SK-N-SH (cell line): ENCODE results near the gene GARS1. TPM values are rescaled to one million over a fixed set of nuclear protein-coding genes. Genes with fewer than 3 reads are reported as not detected.

Source experiments
- CTCF ChIA-PET: fragments of 300-600, 350-600 bp; formaldehyde crosslinking; extraction: SDS; loops from one replicate; lab custom pipeline; 2021; lab: Yijun Ruan, JAX
- POLR2A ChIA-PET: fragments of 350-600 bp; sonication (Branson Sonifier 250); formaldehyde crosslinking; extraction: SDS; loops from one replicate; lab custom pipeline; 2020; ENCODE audit warnings: antibody characterized with exemption, inconsistent platforms; lab: Yijun Ruan, JAX
- DNase-seq: peaks from one replicate; pipeline ENCODE4 v3.0.0; 2012
- H2AFZ ChIP-seq: fragments of 200-600 bp; sonication (generic); 2 replicates; pipeline ENCODE4 v1.8.1; 2016; ENCODE audit warnings: antibody characterized with exemption, mild to moderate bottlenecking, low read depth
- H3F3A ChIP-seq: fragments of 200-600 bp; sonication (generic); replicated peaks from 2 replicates; pipeline ENCODE3; 2016; ENCODE audit warnings: antibody characterized with exemption, mild to moderate bottlenecking; ENCODE audit not compliant: insufficient read depth
- H3K27ac ChIP-seq, 2 experiments: fragments of 200-500 bp in 1 of 2; fragments of 200-600 bp in 1 of 2; sonication (Bioruptor generic) in 1 of 2; sonication (generic), shearing (Covaris generic) in 1 of 2; 2 replicates each; pipeline versions ENCODE4 v1.5.1 to v1.6.1; 2014 to 2016; ENCODE audit warnings: low read depth in 2 of 2, inconsistent platforms in 1 of 2, low read length in 1 of 2, mild to moderate bottlenecking in 1 of 2, mixed read lengths in 1 of 2
- H3K27me3 ChIP-seq: fragments of 200-600 bp; sonication (generic), shearing (Covaris generic); 2 replicates; pipeline ENCODE4 v1.6.1; 2016; ENCODE audit warnings: mixed run types; ENCODE audit not compliant: insufficient read depth
- H3K36me3 ChIP-seq, 2 experiments: fragments of 200-500 bp in 1 of 2; fragments of 200-600 bp in 1 of 2; sonication (Bioruptor generic) in 1 of 2; sonication (generic) in 1 of 2; replicated peaks in 1 of 2; 2 replicates each; pipeline versions ENCODE3 to v1.5.1; 2014 to 2016; ENCODE audit warnings: low read length in 1 of 2, mild to moderate bottlenecking in 1 of 2; ENCODE audit not compliant: insufficient read depth in 2 of 2, control insufficient read depth in 1 of 2
- H3K4me1 ChIP-seq, 2 experiments: fragments of 200-500 bp in 1 of 2; fragments of 200-600 bp in 1 of 2; sonication (Bioruptor generic) in 1 of 2; sonication (generic), shearing (Covaris generic) in 1 of 2; 2 replicates each; pipeline versions ENCODE4 v1.5.1 to v1.6.1; 2014 to 2016; ENCODE audit warnings: low read depth in 1 of 2, low read length in 1 of 2, mixed run types in 1 of 2; ENCODE audit not compliant: insufficient read depth in 2 of 2, control insufficient read depth in 1 of 2
- H3K4me2 ChIP-seq: fragments of 200-600 bp; sonication (generic), shearing (Covaris generic); 2 replicates; pipeline ENCODE4 v1.6.1; 2017; ENCODE audit warnings: mixed run types
- H3K4me3 ChIP-seq, 2 experiments: fragments of 200-500 bp in 1 of 2; fragments of 200-600 bp in 1 of 2; sonication (Bioruptor generic) in 1 of 2; sonication (generic), shearing (Covaris generic) in 1 of 2; 2 replicates each; pipeline versions ENCODE4 v1.5.1 to v1.8.1; 2014 to 2016; ENCODE audit warnings: low read depth in 2 of 2, inconsistent platforms in 1 of 2, low read length in 1 of 2, mild to moderate bottlenecking in 1 of 2, mixed read lengths in 1 of 2, moderate library complexity in 1 of 2
- H3K79me2 ChIP-seq: fragments of 200-600 bp; sonication (generic); 2 replicates; pipeline ENCODE4 v1.8.1; 2017; ENCODE audit warnings: mild to moderate bottlenecking; ENCODE audit not compliant: insufficient read depth
- H3K9ac ChIP-seq: fragments of 200-600 bp; sonication (generic); 2 replicates; pipeline ENCODE4 v1.6.1; 2017; ENCODE audit warnings: mixed run types
- H3K9me2 ChIP-seq: fragments of 200-600 bp; sonication (generic); 2 replicates; pipeline ENCODE4 v1.6.1; 2017; ENCODE audit warnings: mixed run types
- H3K9me3 ChIP-seq: fragments of 200-600 bp; sonication (generic); 2 replicates; pipeline ENCODE4 v1.6.1; 2017; ENCODE audit warnings: mixed run types, mild to moderate bottlenecking, moderate library complexity
- H4K20me1 ChIP-seq: fragments of 200-600 bp; sonication (generic); 2 replicates; pipeline ENCODE4 v1.6.1; 2017; ENCODE audit warnings: mild to moderate bottlenecking, mixed run types; ENCODE audit not compliant: insufficient read depth
- CHD2 ChIP-seq: fragments of 150-350 bp; IDR thresholded peaks from 2 replicates; pipeline ENCODE4 v1.6.1; 2018; ENCODE audit warnings: low read length; ENCODE audit not compliant: partially characterized antibody
- CTCF ChIP-seq: fragments of 200-600 bp; sonication (generic); IDR thresholded peaks from 2 replicates; pipeline ENCODE4 v1.6.1; 2017; ENCODE audit warnings: antibody characterized with exemption, mild to moderate bottlenecking, moderate library complexity
- ELF1 ChIP-seq: IDR thresholded peaks from 2 replicates; pipeline ENCODE4 v1.4.0; 2012
- EP300 ChIP-seq, 2 experiments: IDR thresholded peaks; 2 replicates each; pipeline versions ENCODE4 v1.4.0 to v1.6.1; 2012; ENCODE audit warnings: borderline replicate concordance in 1 of 2, low read depth in 1 of 2, low read length in 1 of 2
- EZH2phosphoT487 ChIP-seq: fragments of 200-600 bp; sonication (generic); IDR thresholded peaks from 2 replicates; pipeline ENCODE4 v1.6.1; 2017; ENCODE audit warnings: low read depth, mixed run types, mild to moderate bottlenecking, antibody characterized with exemption, moderate library complexity, borderline replicate concordance
- FOSL2 ChIP-seq: IDR thresholded peaks from 2 replicates; pipeline ENCODE4 v1.4.0; 2012; ENCODE audit warnings: low read depth, mild to moderate bottlenecking, moderate library complexity, borderline replicate concordance
- FOXM1 ChIP-seq: IDR thresholded peaks from 2 replicates; pipeline ENCODE4 v1.4.0; 2012; ENCODE audit warnings: low read depth, mild to moderate bottlenecking
- GATA2 ChIP-seq: sonication (generic); formaldehyde crosslinking; IDR thresholded peaks from 2 replicates; pipeline ENCODE4 v1.5.0; 2020; ENCODE audit warnings: mild to moderate bottlenecking, missing genetic modification reagents
- JUND ChIP-seq: IDR thresholded peaks from 2 replicates; pipeline ENCODE4 v1.4.0; 2012
- NFIC ChIP-seq: IDR thresholded peaks from 2 replicates; pipeline ENCODE4 v1.4.0; 2012; ENCODE audit warnings: borderline replicate concordance
- PBX3 ChIP-seq: IDR thresholded peaks from 2 replicates; pipeline ENCODE4; 2012
- POLR2AphosphoS5 ChIP-seq: IDR thresholded peaks from 2 replicates; pipeline ENCODE4 v1.6.1; 2012; ENCODE audit warnings: low read depth, low read length
- RCOR1 ChIP-seq: fragments of 150-350 bp; IDR thresholded peaks from 2 replicates; pipeline ENCODE4 v1.6.1; 2017; ENCODE audit warnings: antibody characterized with exemption, low read length
- RXRA ChIP-seq: IDR thresholded peaks from 2 replicates; pipeline ENCODE4 v1.4.0; 2012; ENCODE audit warnings: low read depth, mild to moderate bottlenecking, borderline replicate concordance
- TCF12 ChIP-seq: IDR thresholded peaks from 2 replicates; pipeline ENCODE4 v1.4.0; 2012
- USF2 ChIP-seq: fragments of 150-350 bp; IDR thresholded peaks from 2 replicates; pipeline ENCODE4 v1.6.1; 2017; ENCODE audit warnings: antibody characterized with exemption, low read length, low read depth, borderline replicate concordance
- YY1 ChIP-seq: IDR thresholded peaks from 2 replicates; pipeline ENCODE4 v1.4.0; 2012; ENCODE audit warnings: low read depth, mild to moderate bottlenecking
- WGBS: methylation state at CpG from one replicate; pipeline ENCODE4 v1.1.6; 2017; ENCODE audit warnings: low lambda C conversion rate; 5-methylcytosine and 5-hydroxymethylcytosine counted together
- polyA plus RNA-seq, 3 experiments: library from polyadenylated mRNA; depleted of rRNA; stranded (reverse); fragments of >200 nt; gene quantifications; 2 replicates each; pipeline ENCODE4 v1.2.3, GENCODE V29; 2012
- TF ChIP-seq, protein P1 (sequence below): fragments of 150-350 bp; IDR thresholded peaks from 2 replicates; pipeline ENCODE4 v1.6.1; 2016; ENCODE audit warnings: mild to moderate bottlenecking, low read depth, low read length
- TF ChIP-seq, protein P2 (sequence below): IDR thresholded peaks from 2 replicates; pipeline ENCODE4 v1.6.1; 2012; ENCODE audit warnings: mild to moderate bottlenecking, low read depth, low read length, moderate library complexity
- TF ChIP-seq, protein P3 (sequence below): IDR thresholded peaks from 2 replicates; pipeline ENCODE4 v1.4.0; 2012; ENCODE audit warnings: low read depth

The GARS1 gene
- polyA plus RNA-seq, 1 of the 3 experiments (the other 2 are of a cell fraction): 301 TPM

- Histone ChIP-seq H3K9me3 (no peaks in the 10 kb centered on the region), H3K4me2 (no peak overlapping the region), H4K20me1 (no peaks in the 10 kb centered on the region), H3K27me3 (no peaks in the 10 kb centered on the region), H3K27ac (no peak overlapping the region), H3K4me1 (peaks cover 0 to 11% of the 10 kb centered on the region in 2 experiments; a peak in 1 of 4 replicates), H3K9ac (no peak overlapping the region), H2AFZ (no peak overlapping the region), H3K9me2 (no peaks in the 10 kb centered on the region), H3F3A (peaks cover 3% of the 10 kb centered on the region), H3K4me3 (no peak overlapping the region), H3K36me3 (peaks cover 26 to 30% of the 10 kb centered on the region in 2 experiments), H3K79me2 (no peaks in the 10 kb centered on the region)
- POLR2A ChIA-PET: no interaction called here
- TF ChIP-seq PBX3 (no peak), NFIC (no peak), POLR2AphosphoS5 (no peak), EP300 (IDR thresholded peaks at IDR 0.05; ENCODE audit: borderline replicate concordance in 1 of 2, low read depth in 1 of 2, low read length in 1 of 2) (no peak), TCF12 (no peak), RCOR1 (no peak), JUND (no peak), CHD2 (no peak), GATA2 (CRISPR knock-in tag) (no peak), RXRA (no peak), CTCF (no peak), FOSL2 (no peak; the same call in 1 of the 2 replicates), EZH2phosphoT487 (no peak), USF2 (no peak), FOXM1 (no peak), YY1 (no peak), ELF1 (no peak)
- TF ChIP-seq, protein P1, sequence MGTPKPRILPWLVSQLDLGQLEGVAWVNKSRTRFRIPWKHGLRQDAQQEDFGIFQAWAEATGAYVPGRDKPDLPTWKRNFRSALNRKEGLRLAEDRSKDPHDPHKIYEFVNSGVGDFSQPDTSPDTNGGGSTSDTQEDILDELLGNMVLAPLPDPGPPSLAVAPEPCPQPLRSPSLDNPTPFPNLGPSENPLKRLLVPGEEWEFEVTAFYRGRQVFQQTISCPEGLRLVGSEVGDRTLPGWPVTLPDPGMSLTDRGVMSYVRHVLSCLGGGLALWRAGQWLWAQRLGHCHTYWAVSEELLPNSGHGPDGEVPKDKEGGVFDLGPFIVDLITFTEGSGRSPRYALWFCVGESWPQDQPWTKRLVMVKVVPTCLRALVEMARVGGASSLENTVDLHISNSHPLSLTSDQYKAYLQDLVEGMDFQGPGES: no peak
- TF ChIP-seq, protein P2, sequence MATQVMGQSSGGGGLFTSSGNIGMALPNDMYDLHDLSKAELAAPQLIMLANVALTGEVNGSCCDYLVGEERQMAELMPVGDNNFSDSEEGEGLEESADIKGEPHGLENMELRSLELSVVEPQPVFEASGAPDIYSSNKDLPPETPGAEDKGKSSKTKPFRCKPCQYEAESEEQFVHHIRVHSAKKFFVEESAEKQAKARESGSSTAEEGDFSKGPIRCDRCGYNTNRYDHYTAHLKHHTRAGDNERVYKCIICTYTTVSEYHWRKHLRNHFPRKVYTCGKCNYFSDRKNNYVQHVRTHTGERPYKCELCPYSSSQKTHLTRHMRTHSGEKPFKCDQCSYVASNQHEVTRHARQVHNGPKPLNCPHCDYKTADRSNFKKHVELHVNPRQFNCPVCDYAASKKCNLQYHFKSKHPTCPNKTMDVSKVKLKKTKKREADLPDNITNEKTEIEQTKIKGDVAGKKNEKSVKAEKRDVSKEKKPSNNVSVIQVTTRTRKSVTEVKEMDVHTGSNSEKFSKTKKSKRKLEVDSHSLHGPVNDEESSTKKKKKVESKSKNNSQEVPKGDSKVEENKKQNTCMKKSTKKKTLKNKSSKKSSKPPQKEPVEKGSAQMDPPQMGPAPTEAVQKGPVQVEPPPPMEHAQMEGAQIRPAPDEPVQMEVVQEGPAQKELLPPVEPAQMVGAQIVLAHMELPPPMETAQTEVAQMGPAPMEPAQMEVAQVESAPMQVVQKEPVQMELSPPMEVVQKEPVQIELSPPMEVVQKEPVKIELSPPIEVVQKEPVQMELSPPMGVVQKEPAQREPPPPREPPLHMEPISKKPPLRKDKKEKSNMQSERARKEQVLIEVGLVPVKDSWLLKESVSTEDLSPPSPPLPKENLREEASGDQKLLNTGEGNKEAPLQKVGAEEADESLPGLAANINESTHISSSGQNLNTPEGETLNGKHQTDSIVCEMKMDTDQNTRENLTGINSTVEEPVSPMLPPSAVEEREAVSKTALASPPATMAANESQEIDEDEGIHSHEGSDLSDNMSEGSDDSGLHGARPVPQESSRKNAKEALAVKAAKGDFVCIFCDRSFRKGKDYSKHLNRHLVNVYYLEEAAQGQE: no peak
- TF ChIP-seq, protein P3, sequence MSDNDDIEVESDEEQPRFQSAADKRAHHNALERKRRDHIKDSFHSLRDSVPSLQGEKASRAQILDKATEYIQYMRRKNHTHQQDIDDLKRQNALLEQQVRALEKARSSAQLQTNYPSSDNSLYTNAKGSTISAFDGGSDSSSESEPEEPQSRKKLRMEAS: no peak
- DNase-seq: no peak
- 93% methylated on average over 18 of the region's 18 CpGs for WGBS
- CTCF ChIA-PET: interaction anchor here (0.6 to 14.7 kb wide), 67 partner anchors 7 to 655 kb away, joined by 3 to 294 read pairs (median 5); partner anchors contain the start of genes GGCT, NOD1 and ZNRF2
Measured at GRCh38 chr7:30563326-30563942, 31.2 kb upstream of the GARS1 start.
